Measurements from ENCODE around the gene MYCBP2. TPM values are rescaled to one million over a fixed set of nuclear protein-coding genes. Genes with fewer than 3 reads are reported as not detected.
"Not testable (repeated sequence)": the region's sequence is repeated elsewhere in the genome, so short reads cannot be mapped to it uniquely, and the experiment has no call there.

The MYCBP2 gene
- total RNA-seq, 1 donor from 2014 or later, result 86.5 TPM

DNA sequence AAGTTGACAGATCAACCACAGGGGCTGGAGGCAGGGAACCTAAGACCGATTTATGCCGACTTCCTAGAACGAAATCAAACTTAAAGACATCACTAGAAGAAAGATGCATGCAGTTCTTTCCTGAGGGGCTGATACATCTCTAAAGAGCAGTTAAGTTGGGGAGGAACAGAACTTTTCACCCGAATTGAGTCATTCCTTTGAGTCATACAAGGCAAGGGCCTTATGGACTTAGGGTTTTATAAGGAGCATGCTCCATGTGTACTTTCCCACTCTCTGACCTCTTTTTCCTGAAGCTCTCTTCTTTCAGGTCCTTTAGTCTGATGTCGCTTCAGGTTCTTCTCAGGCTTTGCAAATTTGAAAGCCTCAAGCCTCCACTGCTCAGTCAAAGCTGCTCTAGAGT is 292.0 kb downstream of the MYCBP2 start:
- DNase-seq (ENCODE audit: low read depth), result peak; percentile 18

GRCh38 chr13:77033717-77034302 is 293.1 kb downstream of the MYCBP2 start:
- DNase-seq (ENCODE audit: low read depth), result no peak

- DNase-seq (ENCODE audit: low read depth), result no peak
These were observed 295.1 kb downstream of the MYCBP2 start for GRCh38 chr13:77031656-77032243.

DNA sequence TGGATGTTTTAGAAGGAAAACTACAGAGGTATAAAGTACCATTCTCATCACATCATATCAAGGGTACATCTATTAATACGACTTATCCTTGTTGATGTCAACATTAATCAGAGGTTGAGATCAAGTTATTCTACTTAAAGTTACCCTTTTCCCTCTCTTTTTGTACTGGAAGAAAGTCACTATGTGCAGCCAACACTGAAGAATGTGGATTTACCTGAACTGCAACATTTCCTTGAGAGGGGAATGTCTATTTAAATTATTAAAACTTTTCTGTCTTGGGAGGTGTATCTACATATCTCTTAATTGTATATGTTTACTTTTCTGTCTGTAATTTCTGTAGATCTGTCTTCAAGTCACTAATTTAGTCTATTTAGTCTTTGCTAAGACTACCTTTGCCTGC is 297.5 kb downstream of the MYCBP2 start:
- no peak for DNase-seq (ENCODE audit: low read depth)

GRCh38 chr13:77028202-77028601 is 298.7 kb downstream of the MYCBP2 start:
- peak; percentile 21 for DNase-seq (ENCODE audit: low read depth)

GRCh38 chr13:77026861-77027621 is 299.9 kb downstream of the MYCBP2 start, which contains the start of gene FBXL3:
Gene FBXL3, minus strand, starts transcription at chr13:77027159. Its CDS starts 5,299 bp downstream, at chr13:77021860.
- DNase-seq (ENCODE audit: low read depth), result peak; percentile 68

DNA sequence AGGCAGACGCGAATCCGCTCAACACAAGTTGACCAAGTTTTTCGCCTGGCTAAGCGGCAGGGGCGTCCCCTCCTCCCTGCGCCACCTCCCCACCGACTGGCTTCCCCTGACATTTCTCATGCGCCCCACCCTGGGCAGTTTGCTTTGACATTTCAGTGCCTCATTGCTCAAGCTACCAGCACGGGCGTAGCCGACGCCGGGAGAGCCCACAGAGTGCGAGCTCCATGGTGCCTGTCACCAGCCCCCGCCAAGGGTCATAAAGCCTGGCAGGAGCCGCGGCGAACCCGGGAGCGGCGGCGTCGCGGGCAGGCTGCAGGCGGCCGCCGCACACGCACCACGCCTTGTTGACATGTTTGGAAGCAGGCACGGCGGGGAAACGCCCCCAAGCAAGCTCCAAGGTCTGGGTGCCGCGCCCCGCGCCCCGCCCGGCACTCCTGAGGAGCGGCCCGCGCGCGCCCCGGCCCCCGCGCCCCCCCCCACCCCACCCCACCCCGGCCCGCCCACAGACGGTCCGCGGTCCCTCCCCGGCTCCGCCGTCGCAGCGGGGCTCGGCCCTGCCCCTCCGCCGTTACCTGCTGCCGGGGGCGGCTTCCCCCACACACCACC is 300.5 kb downstream of the MYCBP2 start:
- DNase-seq (ENCODE audit: low read depth), result peak; percentile 64

- DNase-seq (ENCODE audit: low read depth), result no peak
These were observed 304.6 kb downstream of the MYCBP2 start for GRCh38 chr13:77022341-77022740.

DNA sequence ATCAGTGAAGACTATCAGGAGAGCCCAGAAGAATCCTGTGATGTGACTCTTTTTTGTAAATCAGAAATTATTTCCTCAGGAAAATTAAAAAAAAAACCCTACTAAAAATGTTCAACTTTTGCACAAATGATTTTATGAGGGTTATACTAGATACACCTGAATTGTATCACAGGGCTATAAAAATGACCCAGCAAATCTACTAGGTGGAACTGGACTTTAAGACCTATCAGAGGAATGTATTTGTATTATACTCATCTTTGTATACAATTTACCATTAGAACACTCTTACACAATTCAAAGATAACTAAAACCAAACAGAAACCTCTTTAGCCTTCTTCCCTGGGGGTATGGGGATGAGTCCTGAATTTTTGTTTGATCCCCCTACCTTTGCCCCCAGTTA is 307.1 kb downstream of the MYCBP2 start:
- DNase-seq (ENCODE audit: low read depth), result no peak

DNA sequence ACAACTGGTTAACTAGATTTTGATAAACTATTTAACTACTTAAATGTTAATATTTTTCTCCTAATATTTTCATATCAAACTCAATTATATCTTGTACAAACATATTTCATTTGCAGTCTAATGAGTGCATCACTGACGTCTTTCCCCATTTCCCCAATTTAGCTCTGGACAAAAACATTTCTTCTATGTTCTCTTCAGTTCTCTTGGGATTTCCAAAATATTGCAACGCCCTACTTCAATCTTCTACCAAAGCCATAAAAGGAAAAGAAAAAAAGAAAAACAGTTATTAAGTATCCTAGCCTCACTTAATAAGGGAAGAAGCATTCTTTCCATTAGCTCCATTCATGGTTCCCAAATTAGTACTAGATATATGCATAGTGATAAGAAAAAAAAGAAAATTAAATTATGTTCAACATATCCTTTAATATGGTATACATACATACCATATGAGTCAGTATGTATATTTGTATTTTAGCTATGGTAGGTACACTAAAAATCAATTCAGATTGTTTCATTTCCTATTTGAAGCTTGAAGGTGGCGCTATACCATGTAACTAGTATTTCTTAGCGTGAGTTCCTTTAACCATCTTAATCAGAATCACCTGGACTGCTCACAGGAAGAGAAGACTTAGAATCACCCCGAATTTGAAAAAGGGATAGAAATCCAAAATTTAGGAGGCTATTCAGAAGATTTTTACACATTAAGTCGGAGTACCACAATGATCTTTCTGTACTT is 309.8 kb downstream of the MYCBP2 start:
- no peak for DNase-seq (ENCODE audit: low read depth)

- DNase-seq (ENCODE audit: low read depth), result peak; percentile 72
These were observed 310.6 kb downstream of the MYCBP2 start for GRCh38 chr13:77016251-77016812.

- DNase-seq (ENCODE audit: low read depth), result no peak
These were observed 311.8 kb downstream of the MYCBP2 start for GRCh38 chr13:77014906-77015685.

GRCh38 chr13:77013853-77014542 is 312.9 kb downstream of the MYCBP2 start:
- DNase-seq (ENCODE audit: low read depth), result no peak

- DNase-seq (ENCODE audit: low read depth), result not testable (repeated sequence)
These were observed 317.2 kb downstream of the MYCBP2 start for GRCh38 chr13:77009719-77010118.

GRCh38 chr13:77009011-77009410 is 317.9 kb downstream of the MYCBP2 start:
- no peak for DNase-seq (ENCODE audit: low read depth)

- not testable (repeated sequence) for DNase-seq (ENCODE audit: low read depth)
These were observed 318.6 kb downstream of the MYCBP2 start for GRCh38 chr13:77008337-77008736.

GRCh38 chr13:77002590-77003190 is 324.2 kb downstream of the MYCBP2 start:
- DNase-seq (ENCODE audit: low read depth), result peak; percentile 61

GRCh38 chr13:77001963-77002587 is 324.8 kb downstream of the MYCBP2 start:
- DNase-seq (ENCODE audit: low read depth), result no peak

DNA sequence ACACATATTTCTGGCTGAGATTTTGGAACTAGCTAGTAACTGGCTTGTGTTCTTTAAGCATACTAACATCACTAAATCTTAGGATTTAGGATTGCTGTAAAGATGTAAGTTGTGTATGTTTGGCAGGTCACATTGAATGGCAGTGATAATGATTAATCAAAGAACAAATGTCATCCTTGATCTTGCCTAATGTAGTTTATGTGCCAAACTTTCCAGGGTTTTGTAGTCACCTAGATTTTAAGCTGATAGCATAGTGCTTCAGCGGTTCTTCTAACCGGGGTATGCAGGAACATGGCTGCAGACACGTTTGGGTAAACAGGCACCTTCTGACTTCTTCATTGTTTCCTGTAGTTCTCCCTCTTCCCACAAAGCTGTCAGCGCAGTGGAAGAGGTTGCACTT is 325.4 kb downstream of the MYCBP2 start:
- DNase-seq (ENCODE audit: low read depth), result no peak

Measured in renal cortical epithelial cell (primary cell).